C4-2B (cell line): ENCODE data around the gene ZBTB5.
A peak's percentile ranks its signal among the peaks of the same experiment; 100 is the strongest.

Source experiments
- H3K27ac ChIP-seq: fragments of 450-650 bp; 2 replicates; pipeline ENCODE4 v1.5.1; 2017
- ZFX ChIP-seq: fragments of 450-650 bp; IDR thresholded peaks from 2 replicates; pipeline ENCODE4 v1.6.1; 2017
- TF ChIP-seq, protein P1 (sequence below): fragments of 450-650 bp; conservative IDR thresholded peaks from 2 replicates; pipeline ENCODE4 v1.5.1; 2017; ENCODE audit warnings: mild to moderate bottlenecking

The ZBTB5 gene

GRCh38 chr9:37412431-37413151 is 52.7 kb downstream of the ZBTB5 start:
- TF ChIP-seq ZFX, result no peak
- TF ChIP-seq, protein P1, sequence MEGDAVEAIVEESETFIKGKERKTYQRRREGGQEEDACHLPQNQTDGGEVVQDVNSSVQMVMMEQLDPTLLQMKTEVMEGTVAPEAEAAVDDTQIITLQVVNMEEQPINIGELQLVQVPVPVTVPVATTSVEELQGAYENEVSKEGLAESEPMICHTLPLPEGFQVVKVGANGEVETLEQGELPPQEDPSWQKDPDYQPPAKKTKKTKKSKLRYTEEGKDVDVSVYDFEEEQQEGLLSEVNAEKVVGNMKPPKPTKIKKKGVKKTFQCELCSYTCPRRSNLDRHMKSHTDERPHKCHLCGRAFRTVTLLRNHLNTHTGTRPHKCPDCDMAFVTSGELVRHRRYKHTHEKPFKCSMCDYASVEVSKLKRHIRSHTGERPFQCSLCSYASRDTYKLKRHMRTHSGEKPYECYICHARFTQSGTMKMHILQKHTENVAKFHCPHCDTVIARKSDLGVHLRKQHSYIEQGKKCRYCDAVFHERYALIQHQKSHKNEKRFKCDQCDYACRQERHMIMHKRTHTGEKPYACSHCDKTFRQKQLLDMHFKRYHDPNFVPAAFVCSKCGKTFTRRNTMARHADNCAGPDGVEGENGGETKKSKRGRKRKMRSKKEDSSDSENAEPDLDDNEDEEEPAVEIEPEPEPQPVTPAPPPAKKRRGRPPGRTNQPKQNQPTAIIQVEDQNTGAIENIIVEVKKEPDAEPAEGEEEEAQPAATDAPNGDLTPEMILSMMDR, result no peak
- H3K27ac ChIP-seq, result no peak overlapping the region

DNA sequence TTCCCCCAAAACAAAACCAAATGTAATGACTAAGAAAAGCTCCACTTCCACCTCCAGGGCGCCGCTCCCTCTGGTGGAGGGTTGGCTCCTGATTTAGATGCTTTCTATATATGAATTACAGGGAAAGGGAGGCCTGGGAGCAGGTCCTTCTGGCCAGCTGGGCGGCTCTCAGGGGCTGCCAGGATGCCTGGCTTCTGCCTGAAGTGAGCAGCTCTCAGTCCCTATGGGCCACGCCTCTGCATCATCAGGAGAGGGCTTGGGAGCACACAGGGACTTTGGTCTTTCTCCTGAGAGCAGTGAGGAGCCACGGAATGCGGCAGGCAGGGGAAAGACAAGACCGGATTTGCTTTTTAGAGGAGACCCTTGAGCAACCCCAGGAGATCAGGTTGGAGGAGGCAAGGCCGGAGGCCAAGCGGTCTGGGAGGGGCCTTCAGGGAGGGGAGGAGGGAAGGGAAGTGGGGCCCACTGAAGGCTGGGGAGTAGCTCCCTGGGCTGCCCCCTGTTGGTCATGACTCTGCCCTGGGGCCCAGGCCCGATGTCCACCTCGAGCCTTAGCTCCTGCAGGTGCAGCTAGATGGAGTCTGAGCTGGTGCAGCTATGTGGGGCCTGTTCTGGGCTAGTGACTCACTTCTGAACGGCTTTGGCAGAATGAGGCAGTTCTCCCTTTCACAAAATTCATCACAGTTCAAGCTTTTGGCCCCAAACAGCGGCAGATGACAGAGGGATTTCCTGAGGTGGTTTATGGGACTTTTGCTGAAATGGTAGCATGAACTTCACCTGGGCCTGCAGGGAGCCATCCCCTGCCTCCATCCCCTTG is 54.1 kb downstream of the ZBTB5 start:
- no peak overlapping the region for H3K27ac ChIP-seq
- no peak for TF ChIP-seq ZFX
- TF ChIP-seq, protein P1, result peak; percentile 34

- no peak overlapping the region for H3K27ac ChIP-seq
- TF ChIP-seq, protein P1, result no peak
- TF ChIP-seq ZFX, result no peak
Measured at GRCh38 chr9:37410354-37410861, 54.8 kb downstream of the ZBTB5 start.

GRCh38 chr9:37408933-37409710 is 56.1 kb downstream of the ZBTB5 start:
- TF ChIP-seq, protein P1, result no peak
- TF ChIP-seq ZFX, result no peak
- H3K27ac ChIP-seq, result no peak overlapping the region

- no peak overlapping the region for H3K27ac ChIP-seq
Measured at GRCh38 chr9:37407468-37407867, 57.8 kb downstream of the ZBTB5 start.

DNA sequence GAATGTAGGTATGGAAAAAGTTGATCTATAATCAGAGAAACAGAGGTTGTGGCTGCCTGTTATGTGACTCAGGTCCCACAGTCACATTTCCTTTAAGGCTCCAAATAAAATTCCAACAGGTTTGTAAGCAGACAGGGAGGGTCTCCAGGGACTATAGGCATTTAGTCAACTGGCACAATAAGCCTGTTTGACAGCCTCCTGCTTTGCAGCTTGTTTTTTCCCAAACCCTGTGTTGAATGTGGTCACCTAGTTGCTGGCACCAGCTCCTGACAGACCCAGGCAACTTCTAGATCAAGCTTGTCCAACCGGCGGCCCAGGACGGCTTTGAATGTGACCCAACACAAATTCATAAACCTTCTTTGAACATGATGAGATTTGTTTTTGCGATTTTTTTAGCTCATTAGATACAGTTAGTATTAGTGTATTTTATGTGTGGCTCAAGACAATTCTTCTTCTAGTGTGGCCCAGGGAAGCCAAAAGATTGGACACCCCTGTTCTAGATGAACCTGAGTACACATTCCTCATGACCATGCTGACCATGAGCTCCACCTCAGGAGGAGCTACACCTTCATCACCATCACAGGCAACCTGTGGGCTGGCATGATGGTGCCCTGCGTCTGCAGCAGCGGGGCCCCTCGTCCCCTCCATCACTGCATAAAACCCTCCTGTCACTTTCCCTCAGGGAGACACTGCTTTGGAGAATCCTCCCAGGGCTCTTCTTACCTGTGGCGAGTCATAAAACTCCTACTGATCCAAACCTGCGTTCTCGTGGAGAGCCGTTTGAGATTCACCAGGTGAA is 58.4 kb downstream of the ZBTB5 start:
- H3K27ac ChIP-seq, result no peak overlapping the region
- TF ChIP-seq, protein P1, result no peak
- TF ChIP-seq ZFX, result no peak

More at GRCh38 chr9:37407468-37407867, 57.8 kb downstream of the ZBTB5 start:
- TF ChIP-seq, protein P1, result peak; percentile 65
- TF ChIP-seq ZFX, result no peak
